Ishikawa (cell line): ENCODE data around the gene TBC1D16.

Experiments
- CEBPB ChIP-seq: IDR thresholded peaks from 2 replicates; pipeline ENCODE4 v1.6.1; 2012
- CREB1 ChIP-seq: IDR thresholded peaks from 2 replicates; pipeline ENCODE4 v1.6.1; 2012; ENCODE audit warnings: low read depth
- EGR1 ChIP-seq: IDR thresholded peaks from 2 replicates; pipeline ENCODE4 v1.6.1; 2012
- EP300 ChIP-seq: IDR thresholded peaks from 2 replicates; pipeline ENCODE4 v1.6.1; 2012; ENCODE audit warnings: borderline replicate concordance
- FOXM1 ChIP-seq: IDR thresholded peaks from 2 replicates; pipeline ENCODE4 v1.6.1; 2012; ENCODE audit warnings: low read depth, borderline replicate concordance
- NFIC ChIP-seq: IDR thresholded peaks from 2 replicates; pipeline ENCODE4 v1.6.1; 2012
- RAD21 ChIP-seq: IDR thresholded peaks from 2 replicates; pipeline ENCODE4 v1.6.1; 2012; ENCODE audit warnings: low read depth
- TAF1 ChIP-seq: IDR thresholded peaks from 2 replicates; pipeline ENCODE4 v1.6.1; 2012; ENCODE audit warnings: low read depth, mild to moderate bottlenecking
- TCF12 ChIP-seq: IDR thresholded peaks from 2 replicates; pipeline ENCODE4 v1.6.1; 2012; ENCODE audit warnings: low read depth
- YY1 ChIP-seq: IDR thresholded peaks from 2 replicates; pipeline ENCODE4 v1.6.1; 2012; ENCODE audit warnings: low read depth
- ZBTB7A ChIP-seq: IDR thresholded peaks from 2 replicates; pipeline ENCODE4 v1.6.1; 2012; ENCODE audit warnings: low read depth
- TF ChIP-seq, protein P1 (sequence below): IDR thresholded peaks from 2 replicates; pipeline ENCODE4 v1.6.1; 2012
- TF ChIP-seq, protein P2 (sequence below): IDR thresholded peaks from 2 replicates; pipeline ENCODE4 v1.6.1; 2012; ENCODE audit warnings: low read depth, mild to moderate bottlenecking

DNA sequence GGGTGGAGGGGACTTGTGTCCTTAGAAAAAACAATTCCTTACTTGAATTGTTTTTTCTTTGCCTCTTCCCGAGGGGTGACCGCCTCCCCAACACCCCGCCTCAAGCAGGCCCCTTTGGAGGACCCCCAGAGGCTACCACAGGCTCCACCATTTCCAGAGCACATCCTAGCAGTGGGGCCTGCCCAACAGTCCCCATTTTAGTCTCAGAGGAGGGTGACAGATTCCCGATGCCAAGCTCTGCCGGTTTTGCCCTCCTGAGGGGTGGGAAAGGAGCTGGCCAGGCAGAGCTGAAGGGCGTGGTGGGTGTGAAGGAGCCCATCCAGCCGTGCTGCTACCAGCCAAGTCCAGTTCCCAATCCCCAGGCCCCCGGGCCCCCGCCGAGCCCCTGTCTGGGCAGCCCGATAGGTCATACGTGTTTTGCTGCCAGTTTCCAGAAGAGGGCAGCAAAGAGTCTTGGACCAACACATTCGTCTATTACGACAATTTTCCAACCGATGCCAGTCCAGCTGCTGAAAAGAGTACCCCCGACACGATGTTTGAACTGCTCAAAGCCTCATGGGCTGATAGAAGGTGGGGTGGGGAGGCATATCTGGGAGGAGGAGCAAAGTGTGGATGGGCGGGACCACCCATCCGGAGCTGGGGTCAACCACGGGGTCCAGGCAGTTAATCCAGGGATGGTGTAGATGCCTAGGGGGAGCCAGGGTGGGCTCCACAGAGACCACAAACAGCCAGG lies 46.9 kb upstream of the TBC1D16 start:
- no peak for TF ChIP-seq EGR1
- no peak for TF ChIP-seq FOXM1
- TF ChIP-seq, protein P1, sequence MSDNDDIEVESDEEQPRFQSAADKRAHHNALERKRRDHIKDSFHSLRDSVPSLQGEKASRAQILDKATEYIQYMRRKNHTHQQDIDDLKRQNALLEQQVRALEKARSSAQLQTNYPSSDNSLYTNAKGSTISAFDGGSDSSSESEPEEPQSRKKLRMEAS: no peak
- no peak for TF ChIP-seq EP300
- TF ChIP-seq ZBTB7A: peak; percentile 78; the same call in 1 of the 2 replicates
- TF ChIP-seq, protein P2, sequence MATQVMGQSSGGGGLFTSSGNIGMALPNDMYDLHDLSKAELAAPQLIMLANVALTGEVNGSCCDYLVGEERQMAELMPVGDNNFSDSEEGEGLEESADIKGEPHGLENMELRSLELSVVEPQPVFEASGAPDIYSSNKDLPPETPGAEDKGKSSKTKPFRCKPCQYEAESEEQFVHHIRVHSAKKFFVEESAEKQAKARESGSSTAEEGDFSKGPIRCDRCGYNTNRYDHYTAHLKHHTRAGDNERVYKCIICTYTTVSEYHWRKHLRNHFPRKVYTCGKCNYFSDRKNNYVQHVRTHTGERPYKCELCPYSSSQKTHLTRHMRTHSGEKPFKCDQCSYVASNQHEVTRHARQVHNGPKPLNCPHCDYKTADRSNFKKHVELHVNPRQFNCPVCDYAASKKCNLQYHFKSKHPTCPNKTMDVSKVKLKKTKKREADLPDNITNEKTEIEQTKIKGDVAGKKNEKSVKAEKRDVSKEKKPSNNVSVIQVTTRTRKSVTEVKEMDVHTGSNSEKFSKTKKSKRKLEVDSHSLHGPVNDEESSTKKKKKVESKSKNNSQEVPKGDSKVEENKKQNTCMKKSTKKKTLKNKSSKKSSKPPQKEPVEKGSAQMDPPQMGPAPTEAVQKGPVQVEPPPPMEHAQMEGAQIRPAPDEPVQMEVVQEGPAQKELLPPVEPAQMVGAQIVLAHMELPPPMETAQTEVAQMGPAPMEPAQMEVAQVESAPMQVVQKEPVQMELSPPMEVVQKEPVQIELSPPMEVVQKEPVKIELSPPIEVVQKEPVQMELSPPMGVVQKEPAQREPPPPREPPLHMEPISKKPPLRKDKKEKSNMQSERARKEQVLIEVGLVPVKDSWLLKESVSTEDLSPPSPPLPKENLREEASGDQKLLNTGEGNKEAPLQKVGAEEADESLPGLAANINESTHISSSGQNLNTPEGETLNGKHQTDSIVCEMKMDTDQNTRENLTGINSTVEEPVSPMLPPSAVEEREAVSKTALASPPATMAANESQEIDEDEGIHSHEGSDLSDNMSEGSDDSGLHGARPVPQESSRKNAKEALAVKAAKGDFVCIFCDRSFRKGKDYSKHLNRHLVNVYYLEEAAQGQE: no peak
- no peak for TF ChIP-seq CEBPB
- TF ChIP-seq TCF12: no peak
- no peak for TF ChIP-seq NFIC
- TF ChIP-seq RAD21: peak; percentile 84
- no peak for TF ChIP-seq CREB1
- TF ChIP-seq YY1: no peak
- no peak for TF ChIP-seq TAF1
